Ishikawa (cell line): ENCODE data around the gene SLC6A6.

ENCODE experiments used
- CEBPB ChIP-seq: IDR thresholded peaks from 2 replicates; pipeline ENCODE4 v1.6.1; 2012
- CREB1 ChIP-seq: IDR thresholded peaks from 2 replicates; pipeline ENCODE4 v1.6.1; 2012; ENCODE audit warnings: low read depth
- EP300 ChIP-seq: IDR thresholded peaks from 2 replicates; pipeline ENCODE4 v1.6.1; 2012; ENCODE audit warnings: borderline replicate concordance
- FOXM1 ChIP-seq: IDR thresholded peaks from 2 replicates; pipeline ENCODE4 v1.6.1; 2012; ENCODE audit warnings: low read depth, borderline replicate concordance
- NFIC ChIP-seq: IDR thresholded peaks from 2 replicates; pipeline ENCODE4 v1.6.1; 2012
- RAD21 ChIP-seq: IDR thresholded peaks from 2 replicates; pipeline ENCODE4 v1.6.1; 2012; ENCODE audit warnings: low read depth
- TAF1 ChIP-seq: IDR thresholded peaks from 2 replicates; pipeline ENCODE4 v1.6.1; 2012; ENCODE audit warnings: low read depth, mild to moderate bottlenecking
- TCF12 ChIP-seq: IDR thresholded peaks from 2 replicates; pipeline ENCODE4 v1.6.1; 2012; ENCODE audit warnings: low read depth
- TEAD4 ChIP-seq: IDR thresholded peaks from 2 replicates; pipeline ENCODE4 v1.6.1; 2012
- USF1 ChIP-seq: IDR thresholded peaks from 2 replicates; pipeline ENCODE4 v1.6.1; 2012
- YY1 ChIP-seq: IDR thresholded peaks from 2 replicates; pipeline ENCODE4 v1.6.1; 2012; ENCODE audit warnings: low read depth
- ZBTB7A ChIP-seq: IDR thresholded peaks from 2 replicates; pipeline ENCODE4 v1.6.1; 2012; ENCODE audit warnings: low read depth
- TF ChIP-seq, protein P1 (sequence below): IDR thresholded peaks from 2 replicates; pipeline ENCODE4 v1.6.1; 2012
- TF ChIP-seq, protein P2 (sequence below): IDR thresholded peaks from 2 replicates; pipeline ENCODE4 v1.6.1; 2012; ENCODE audit warnings: low read depth, mild to moderate bottlenecking

GRCh38 chr3:14412831-14413380 is 10.5 kb downstream of the SLC6A6 start:
- TF ChIP-seq TEAD4 (peak; percentile 60; the same call in 1 of the 2 replicates), TCF12 (peak; percentile 91), CEBPB (peak; percentile 21; the same call in 1 of the 2 replicates), RAD21 (no peak), USF1 (0 out of 2 replicates have a peak, but pooled peaks have one; percentile 32), EP300 (peak; percentile 88), ZBTB7A (no peak), FOXM1 (no peak), TAF1 (no peak), YY1 (no peak), CREB1 (no peak), NFIC (peak; percentile 96)
- TF ChIP-seq, protein P1, sequence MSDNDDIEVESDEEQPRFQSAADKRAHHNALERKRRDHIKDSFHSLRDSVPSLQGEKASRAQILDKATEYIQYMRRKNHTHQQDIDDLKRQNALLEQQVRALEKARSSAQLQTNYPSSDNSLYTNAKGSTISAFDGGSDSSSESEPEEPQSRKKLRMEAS: 0 out of 2 replicates have a peak, but pooled peaks have one; percentile 34
- TF ChIP-seq, protein P2, sequence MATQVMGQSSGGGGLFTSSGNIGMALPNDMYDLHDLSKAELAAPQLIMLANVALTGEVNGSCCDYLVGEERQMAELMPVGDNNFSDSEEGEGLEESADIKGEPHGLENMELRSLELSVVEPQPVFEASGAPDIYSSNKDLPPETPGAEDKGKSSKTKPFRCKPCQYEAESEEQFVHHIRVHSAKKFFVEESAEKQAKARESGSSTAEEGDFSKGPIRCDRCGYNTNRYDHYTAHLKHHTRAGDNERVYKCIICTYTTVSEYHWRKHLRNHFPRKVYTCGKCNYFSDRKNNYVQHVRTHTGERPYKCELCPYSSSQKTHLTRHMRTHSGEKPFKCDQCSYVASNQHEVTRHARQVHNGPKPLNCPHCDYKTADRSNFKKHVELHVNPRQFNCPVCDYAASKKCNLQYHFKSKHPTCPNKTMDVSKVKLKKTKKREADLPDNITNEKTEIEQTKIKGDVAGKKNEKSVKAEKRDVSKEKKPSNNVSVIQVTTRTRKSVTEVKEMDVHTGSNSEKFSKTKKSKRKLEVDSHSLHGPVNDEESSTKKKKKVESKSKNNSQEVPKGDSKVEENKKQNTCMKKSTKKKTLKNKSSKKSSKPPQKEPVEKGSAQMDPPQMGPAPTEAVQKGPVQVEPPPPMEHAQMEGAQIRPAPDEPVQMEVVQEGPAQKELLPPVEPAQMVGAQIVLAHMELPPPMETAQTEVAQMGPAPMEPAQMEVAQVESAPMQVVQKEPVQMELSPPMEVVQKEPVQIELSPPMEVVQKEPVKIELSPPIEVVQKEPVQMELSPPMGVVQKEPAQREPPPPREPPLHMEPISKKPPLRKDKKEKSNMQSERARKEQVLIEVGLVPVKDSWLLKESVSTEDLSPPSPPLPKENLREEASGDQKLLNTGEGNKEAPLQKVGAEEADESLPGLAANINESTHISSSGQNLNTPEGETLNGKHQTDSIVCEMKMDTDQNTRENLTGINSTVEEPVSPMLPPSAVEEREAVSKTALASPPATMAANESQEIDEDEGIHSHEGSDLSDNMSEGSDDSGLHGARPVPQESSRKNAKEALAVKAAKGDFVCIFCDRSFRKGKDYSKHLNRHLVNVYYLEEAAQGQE: no peak
